ENCODE results near the gene GALNT2. TPM values are rescaled to one million over a fixed set of nuclear protein-coding genes. Genes with fewer than 3 reads are reported as not detected.

The GALNT2 gene
- total and polyA plus RNA-seq, 5 donors, result 27.4 to 45.5 (median 38.8) TPM

GRCh38 chr1:230143534-230143933 is 76.5 kb downstream of the GALNT2 start:
- ATAC-seq (peak in 1 of 2 donors; percentile 31), DNase-seq (no peak)
- no peak overlapping the region for H3K27ac ChIP-seq (ENCODE audit: low read length)
- H3K4me1 ChIP-seq (ENCODE audit: control insufficient read depth, insufficient read depth, low read length), result peaks cover 47% of the 10 kb centered on the region
- H3K27me3 ChIP-seq (ENCODE audit: control insufficient read depth, insufficient read depth), result no peaks in the 10 kb centered on the region
- no peak overlapping the region for H3K4me3 ChIP-seq (ENCODE audit: low read length)
- intact Hi-C loops (cut with DNase I), result no loop called here
- H3K9me3 ChIP-seq (ENCODE audit: control insufficient read depth, low read length), result no peaks in the 10 kb centered on the region
- WGBS, result 52% methylated on average over 9 of the region's 9 CpGs

GRCh38 chr1:230144010-230144614 is 77.1 kb downstream of the GALNT2 start:
- Histone ChIP-seq H3K4me1 (ENCODE audit: control insufficient read depth, insufficient read depth, low read length) (peaks cover 47% of the 10 kb centered on the region), H3K9me3 (ENCODE audit: control insufficient read depth, low read length) (no peaks in the 10 kb centered on the region), H3K27me3 (ENCODE audit: control insufficient read depth, insufficient read depth) (no peaks in the 10 kb centered on the region), H3K27ac (ENCODE audit: low read length) (no peak overlapping the region), H3K4me3 (ENCODE audit: low read length) (no peak overlapping the region)
- WGBS, result 80% methylated on average over 14 of the region's 14 CpGs
- ATAC-seq (no peak), DNase-seq (no peak)
- intact Hi-C loops (cut with DNase I), result no loop called here

GRCh38 chr1:230144758-230145504 is 77.9 kb downstream of the GALNT2 start:
- H3K27ac ChIP-seq (ENCODE audit: low read length), result no peak overlapping the region
- H3K9me3 ChIP-seq (ENCODE audit: control insufficient read depth, low read length), result no peaks in the 10 kb centered on the region
- H3K4me3 ChIP-seq (ENCODE audit: low read length), result no peak overlapping the region
- WGBS, result 81% methylated on average over 11 of the region's 11 CpGs
- no peaks in the 10 kb centered on the region for H3K27me3 ChIP-seq (ENCODE audit: control insufficient read depth, insufficient read depth)
- ATAC-seq (no peak), DNase-seq (no peak)
- intact Hi-C loops (cut with DNase I), result no loop called here
- peaks cover 43% of the 10 kb centered on the region for H3K4me1 ChIP-seq (ENCODE audit: control insufficient read depth, insufficient read depth, low read length)

GRCh38 chr1:230145505-230145899 is 78.5 kb downstream of the GALNT2 start:
- Histone ChIP-seq H3K9me3 (ENCODE audit: control insufficient read depth, low read length) (no peaks in the 10 kb centered on the region), H3K27ac (ENCODE audit: low read length) (no peak overlapping the region), H3K27me3 (ENCODE audit: control insufficient read depth, insufficient read depth) (no peaks in the 10 kb centered on the region), H3K4me1 (ENCODE audit: control insufficient read depth, insufficient read depth, low read length) (peaks cover 38% of the 10 kb centered on the region), H3K4me3 (ENCODE audit: low read length) (no peak overlapping the region)
- WGBS, result 36% methylated on average over 8 of the region's 8 CpGs
- no peak for DNase-seq
- ATAC-seq, result no peak
- intact Hi-C loops (cut with DNase I), result no loop called here

- Histone ChIP-seq H3K4me1 (ENCODE audit: control insufficient read depth, insufficient read depth, low read length) (peaks cover 41% of the 10 kb centered on the region), H3K9me3 (ENCODE audit: control insufficient read depth, low read length) (no peaks in the 10 kb centered on the region), H3K27me3 (ENCODE audit: control insufficient read depth, insufficient read depth) (no peaks in the 10 kb centered on the region), H3K4me3 (ENCODE audit: low read length) (no peak overlapping the region), H3K27ac (ENCODE audit: low read length) (no peak overlapping the region)
- 40% methylated on average over 7 of the region's 7 CpGs for WGBS
- DNase-seq (no peak), ATAC-seq (no peak)
- intact Hi-C loops (cut with DNase I), result no loop called here
These were observed 79.0 kb downstream of the GALNT2 start for GRCh38 chr1:230145953-230146476.

- ATAC-seq (no peak), DNase-seq (no peak)
- no peak overlapping the region for H3K27ac ChIP-seq (ENCODE audit: low read length)
- H3K4me1 ChIP-seq (ENCODE audit: control insufficient read depth, insufficient read depth, low read length), result peaks cover 41% of the 10 kb centered on the region
- H3K27me3 ChIP-seq (ENCODE audit: control insufficient read depth, insufficient read depth), result no peaks in the 10 kb centered on the region
- H3K9me3 ChIP-seq (ENCODE audit: control insufficient read depth, low read length), result no peaks in the 10 kb centered on the region
- intact Hi-C loops (cut with DNase I), result no loop called here
- WGBS, result 95% methylated on average over 13 of the region's 13 CpGs
- H3K4me3 ChIP-seq (ENCODE audit: low read length), result no peak overlapping the region
These were observed 79.7 kb downstream of the GALNT2 start for GRCh38 chr1:230146709-230147108.

GRCh38 chr1:230147253-230148125 is 80.5 kb downstream of the GALNT2 start:
- no peaks in the 10 kb centered on the region for H3K9me3 ChIP-seq (ENCODE audit: control insufficient read depth, low read length)
- H3K27me3 ChIP-seq (ENCODE audit: control insufficient read depth, insufficient read depth), result no peaks in the 10 kb centered on the region
- peaks cover 42% of the 10 kb centered on the region for H3K4me1 ChIP-seq (ENCODE audit: control insufficient read depth, insufficient read depth, low read length)
- WGBS, result 54% methylated on average over 15 of the region's 15 CpGs
- H3K4me3 ChIP-seq (ENCODE audit: low read length), result no peak overlapping the region
- intact Hi-C loops (cut with DNase I), result no loop called here
- peak overlapping the region; percentile 63 for H3K27ac ChIP-seq (ENCODE audit: low read length)
- ATAC-seq (peak; percentile 12 to 47), DNase-seq (no peak)

- Histone ChIP-seq H3K27ac (ENCODE audit: low read length) (no peak overlapping the region), H3K4me1 (ENCODE audit: control insufficient read depth, insufficient read depth, low read length) (peaks cover 39% of the 10 kb centered on the region), H3K27me3 (ENCODE audit: control insufficient read depth, insufficient read depth) (no peaks in the 10 kb centered on the region), H3K4me3 (ENCODE audit: low read length) (no peak overlapping the region), H3K9me3 (ENCODE audit: control insufficient read depth, low read length) (no peaks in the 10 kb centered on the region)
- DNase-seq, result no peak
- WGBS, result 79% methylated on average over 15 of the region's 15 CpGs
- intact Hi-C loops (cut with DNase I), result no loop called here
- peak; percentile 4 to 6 for ATAC-seq
These were observed 81.2 kb downstream of the GALNT2 start for GRCh38 chr1:230148126-230148652.

GRCh38 chr1:230148768-230149469 is 81.9 kb downstream of the GALNT2 start:
- no peak for DNase-seq
- WGBS, result 96% methylated on average over 11 of the region's 11 CpGs
- H3K27me3 ChIP-seq (ENCODE audit: control insufficient read depth, insufficient read depth), result no peaks in the 10 kb centered on the region
- peaks cover 38% of the 10 kb centered on the region for H3K4me1 ChIP-seq (ENCODE audit: control insufficient read depth, insufficient read depth, low read length)
- intact Hi-C loops (cut with DNase I), result no loop called here
- H3K9me3 ChIP-seq (ENCODE audit: control insufficient read depth, low read length), result no peaks in the 10 kb centered on the region
- no peak overlapping the region for H3K4me3 ChIP-seq (ENCODE audit: low read length)
- ATAC-seq, result no peak
- no peak overlapping the region for H3K27ac ChIP-seq (ENCODE audit: low read length)

GRCh38 chr1:230149751-230150584 is 82.9 kb downstream of the GALNT2 start:
- Histone ChIP-seq H3K27me3 (ENCODE audit: control insufficient read depth, insufficient read depth) (no peaks in the 10 kb centered on the region), H3K27ac (ENCODE audit: low read length) (no peak overlapping the region), H3K9me3 (ENCODE audit: control insufficient read depth, low read length) (no peaks in the 10 kb centered on the region), H3K4me3 (ENCODE audit: low read length) (no peak overlapping the region), H3K4me1 (ENCODE audit: control insufficient read depth, insufficient read depth, low read length) (peaks cover 37% of the 10 kb centered on the region)
- intact Hi-C loops (cut with DNase I), result no loop called here
- WGBS, result 72% methylated on average over 15 of the region's 15 CpGs
- DNase-seq (no peak), ATAC-seq (no peak)

Data from right cardiac atrium (tissue), 5 donors.